ENCODE data around the gene ADORA2A. TPM values are rescaled to one million over a fixed set of nuclear protein-coding genes. Genes with fewer than 3 reads are reported as not detected.

Gene ADORA2A
- total RNA-seq, 1 donor = 3.9 TPM

DNA sequence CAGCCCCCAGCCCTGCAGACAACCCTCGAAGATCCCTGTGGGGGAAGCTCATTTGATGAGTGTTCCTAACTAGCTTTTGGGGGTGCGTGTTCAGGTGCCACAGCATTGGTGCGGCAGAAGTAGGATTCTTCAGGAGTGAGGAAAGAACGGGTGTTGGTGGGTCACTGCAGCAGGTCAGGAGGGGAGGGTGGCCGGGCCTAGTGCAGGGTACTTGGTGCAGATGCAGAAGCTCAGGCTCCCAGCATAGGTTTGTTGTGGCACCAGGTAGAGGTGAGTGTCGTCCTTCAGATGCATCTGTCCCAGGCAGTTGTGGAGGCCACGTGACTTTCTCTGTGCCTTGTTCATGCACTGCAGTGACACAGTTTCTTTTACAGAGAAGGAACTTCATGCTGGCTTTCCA, 15.1 kb upstream of the ADORA2A start:
- H3K4me3 ChIP-seq (ENCODE audit: low read depth, low read length) = no peak overlapping the region
- no peak for DNase-seq (ENCODE audit: low read depth)
- TF ChIP-seq, protein P1, sequence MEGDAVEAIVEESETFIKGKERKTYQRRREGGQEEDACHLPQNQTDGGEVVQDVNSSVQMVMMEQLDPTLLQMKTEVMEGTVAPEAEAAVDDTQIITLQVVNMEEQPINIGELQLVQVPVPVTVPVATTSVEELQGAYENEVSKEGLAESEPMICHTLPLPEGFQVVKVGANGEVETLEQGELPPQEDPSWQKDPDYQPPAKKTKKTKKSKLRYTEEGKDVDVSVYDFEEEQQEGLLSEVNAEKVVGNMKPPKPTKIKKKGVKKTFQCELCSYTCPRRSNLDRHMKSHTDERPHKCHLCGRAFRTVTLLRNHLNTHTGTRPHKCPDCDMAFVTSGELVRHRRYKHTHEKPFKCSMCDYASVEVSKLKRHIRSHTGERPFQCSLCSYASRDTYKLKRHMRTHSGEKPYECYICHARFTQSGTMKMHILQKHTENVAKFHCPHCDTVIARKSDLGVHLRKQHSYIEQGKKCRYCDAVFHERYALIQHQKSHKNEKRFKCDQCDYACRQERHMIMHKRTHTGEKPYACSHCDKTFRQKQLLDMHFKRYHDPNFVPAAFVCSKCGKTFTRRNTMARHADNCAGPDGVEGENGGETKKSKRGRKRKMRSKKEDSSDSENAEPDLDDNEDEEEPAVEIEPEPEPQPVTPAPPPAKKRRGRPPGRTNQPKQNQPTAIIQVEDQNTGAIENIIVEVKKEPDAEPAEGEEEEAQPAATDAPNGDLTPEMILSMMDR (IDR thresholded peaks at IDR 0.05; ENCODE audit: insufficient read depth, low read depth, low read length) = no peak

DNA sequence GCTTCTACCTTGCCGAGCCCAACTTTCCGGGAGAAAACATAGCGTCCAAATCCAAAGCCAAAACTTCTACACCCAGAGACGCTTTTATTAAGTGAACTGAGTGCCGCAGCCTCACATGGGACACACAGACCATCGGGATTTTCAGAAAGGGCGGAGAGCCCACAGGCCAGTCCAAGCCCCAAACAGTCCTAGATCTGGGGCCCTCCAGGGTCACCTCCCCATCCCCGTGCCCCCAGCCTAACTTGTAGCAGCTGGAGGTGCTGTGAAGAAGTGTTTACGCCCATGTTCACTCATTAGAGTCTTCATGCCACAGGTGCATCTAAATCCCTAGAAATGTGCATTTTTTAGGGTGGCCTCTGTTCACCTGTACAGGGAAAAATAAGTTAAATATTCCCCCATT, 14.1 kb upstream of the ADORA2A start:
- DNase-seq (ENCODE audit: low read depth) = no peak
- H3K4me3 ChIP-seq (ENCODE audit: low read depth, low read length) = no peak overlapping the region
- TF ChIP-seq, protein P1 (IDR thresholded peaks at IDR 0.05; ENCODE audit: insufficient read depth, low read depth, low read length) = no peak

DNA sequence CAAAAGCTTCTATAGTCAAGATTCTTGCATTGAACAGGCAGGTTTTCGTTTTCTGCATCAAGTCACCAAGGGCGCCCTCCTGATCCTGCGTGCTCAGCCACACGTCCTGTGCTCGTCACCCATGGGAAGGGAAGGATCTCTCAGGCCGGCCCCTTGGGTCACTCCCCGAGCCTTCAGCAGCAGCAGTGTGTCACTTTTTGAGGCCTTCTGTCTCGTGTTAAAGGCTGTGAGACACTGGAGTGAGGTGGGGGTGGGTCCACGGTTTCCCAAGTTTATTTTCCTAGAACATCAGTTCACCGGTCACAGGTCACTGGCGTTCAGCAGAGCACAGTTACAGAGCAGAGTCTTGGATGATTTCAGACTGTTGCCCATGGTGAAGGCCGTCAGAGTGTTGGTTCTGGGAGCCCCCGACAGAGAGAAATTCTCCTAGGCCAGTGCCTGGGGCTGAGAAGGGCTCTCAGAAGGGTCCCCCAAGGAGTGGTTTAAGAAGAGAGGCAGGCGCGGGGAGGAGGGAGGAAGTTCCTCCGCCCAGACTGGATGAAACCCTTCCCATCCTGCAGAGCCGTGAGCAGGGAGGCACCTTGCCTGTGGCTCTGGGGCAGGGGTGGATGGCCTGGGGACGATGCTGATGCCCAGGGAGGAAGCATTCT, 13.5 kb upstream of the ADORA2A start:
- TF ChIP-seq, protein P1 (IDR thresholded peaks at IDR 0.05; ENCODE audit: insufficient read depth, low read depth, low read length) = no peak
- H3K4me3 ChIP-seq (ENCODE audit: low read depth, low read length) = no peak overlapping the region
- DNase-seq (ENCODE audit: low read depth) = no peak

DNA sequence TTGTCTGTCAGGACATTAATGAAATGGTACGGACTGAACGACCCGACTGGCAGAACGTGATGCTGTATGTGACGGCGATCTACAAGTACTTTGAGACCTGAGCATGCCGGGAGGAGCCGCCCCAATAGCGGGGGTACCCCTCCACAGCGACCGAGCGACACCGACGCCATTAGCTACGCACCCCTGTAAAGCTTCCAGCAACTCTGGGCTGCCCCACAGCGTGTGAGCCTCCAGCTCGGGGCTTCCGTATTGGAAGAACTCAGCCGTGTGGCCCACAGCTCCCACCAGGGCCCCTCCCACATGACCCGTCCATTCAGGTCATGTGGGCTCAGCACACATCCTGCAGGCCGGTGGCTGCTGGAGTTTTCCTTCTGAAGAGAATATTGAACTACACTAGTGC, 12.9 kb upstream of the ADORA2A start:
- H3K4me3 ChIP-seq (ENCODE audit: low read depth, low read length) = no peak overlapping the region
- TF ChIP-seq, protein P1 (IDR thresholded peaks at IDR 0.05; ENCODE audit: insufficient read depth, low read depth, low read length) = no peak
- no peak for DNase-seq (ENCODE audit: low read depth)

DNA sequence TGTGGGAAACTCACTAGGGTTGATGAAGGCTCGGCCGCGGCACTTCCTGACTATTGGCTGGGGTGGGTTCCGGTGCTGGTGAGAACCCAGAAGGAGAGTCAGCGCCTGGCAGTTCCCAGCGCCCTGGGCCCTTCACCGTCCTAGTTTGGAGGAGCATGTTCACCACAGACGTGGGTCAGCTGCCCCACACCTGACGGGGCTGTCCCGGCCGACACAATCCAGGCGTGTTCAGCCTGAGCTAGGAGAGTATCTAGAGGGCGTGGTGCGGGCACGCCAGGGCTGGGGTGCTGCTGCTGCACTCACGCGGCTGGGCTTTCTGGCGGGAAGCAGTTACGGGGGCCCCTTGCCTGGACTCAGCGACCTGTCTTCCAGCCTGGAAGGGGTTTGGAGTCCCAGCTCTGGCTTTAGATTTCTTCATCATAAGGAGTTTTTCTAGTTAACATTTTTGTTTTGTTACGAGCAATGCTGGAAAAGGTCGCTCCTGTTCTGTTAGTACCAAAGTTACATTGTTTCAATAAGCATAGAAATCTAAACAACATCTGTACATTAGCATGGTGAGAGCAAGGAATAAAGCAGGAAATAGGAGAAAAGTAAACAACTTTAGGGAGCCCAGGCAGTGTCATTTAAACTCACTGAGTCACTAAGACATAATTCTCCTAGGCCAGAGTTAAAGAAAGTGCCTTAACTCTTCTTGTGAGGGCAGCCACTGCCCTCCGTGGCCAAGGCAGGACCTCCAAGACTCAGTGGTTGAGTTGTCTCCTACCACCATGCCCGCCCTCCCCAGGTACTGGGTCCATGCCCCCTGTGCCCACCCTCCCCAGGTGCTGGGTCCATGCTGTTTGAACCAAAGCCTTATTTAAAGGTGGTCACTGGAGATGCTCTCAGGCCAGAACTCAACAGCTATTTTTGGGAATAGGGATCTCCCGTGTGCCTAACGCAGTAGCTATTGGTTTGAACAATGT, 12.1 kb upstream of the ADORA2A start:
- no peak overlapping the region for H3K4me3 ChIP-seq (ENCODE audit: low read depth, low read length)
- peak; percentile 43 for DNase-seq (ENCODE audit: low read depth)
- TF ChIP-seq, protein P1 (IDR thresholded peaks at IDR 0.05; ENCODE audit: insufficient read depth, low read depth, low read length) = no peak

DNA sequence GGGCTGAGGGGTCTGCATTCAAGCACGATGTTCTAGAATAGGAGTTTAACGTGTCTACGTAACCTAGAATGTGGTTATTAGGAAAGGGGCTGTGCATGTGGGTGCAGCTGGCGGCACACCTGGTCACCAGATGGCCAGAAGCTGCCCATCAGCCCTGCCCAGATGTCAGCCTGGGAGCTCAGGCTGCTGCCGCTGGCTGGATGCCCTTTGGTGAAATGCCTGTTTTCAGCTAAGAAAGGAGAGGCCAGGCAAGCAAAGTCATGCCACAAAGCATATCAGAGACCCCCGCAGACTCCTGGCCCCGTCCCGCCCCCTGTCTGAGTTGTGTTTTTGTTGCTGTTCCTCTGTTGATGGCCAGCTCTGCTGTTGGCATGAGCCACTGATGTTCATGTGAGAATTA, 11.3 kb upstream of the ADORA2A start:
- TF ChIP-seq, protein P1 (IDR thresholded peaks at IDR 0.05; ENCODE audit: insufficient read depth, low read depth, low read length) = no peak
- no peak for DNase-seq (ENCODE audit: low read depth)
- no peak overlapping the region for H3K4me3 ChIP-seq (ENCODE audit: low read depth, low read length)

All from fibroblast of villous mesenchyme (primary cell).